ENCODE data around the gene CPEB1.
A peak's percentile ranks its signal among the peaks of the same experiment; 100 is the strongest.

Gene CPEB1

GRCh38 chr15:82580713-82581112 is 66.5 kb downstream of the CPEB1 start:
- DNase-seq: no peak

DNA sequence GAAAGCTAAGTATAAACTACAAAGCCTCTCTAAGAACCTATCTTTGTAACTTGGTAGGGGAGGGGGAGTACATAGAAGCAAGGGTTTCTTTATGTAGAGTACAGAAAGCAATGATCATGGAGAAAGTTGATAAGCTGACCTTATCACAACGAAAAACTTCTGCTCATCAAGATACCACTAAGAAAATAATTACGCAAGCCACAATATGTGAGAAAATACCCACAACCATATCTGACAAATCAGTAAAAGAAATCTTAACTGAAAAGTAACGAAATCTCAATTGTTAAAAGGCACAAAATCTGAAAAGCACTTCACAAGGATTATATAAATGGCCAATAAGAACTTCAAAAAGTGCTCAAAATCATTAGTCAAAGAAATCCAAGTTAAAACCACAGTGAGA is 71.8 kb downstream of the CPEB1 start:
- DNase-seq: no peak

DNA sequence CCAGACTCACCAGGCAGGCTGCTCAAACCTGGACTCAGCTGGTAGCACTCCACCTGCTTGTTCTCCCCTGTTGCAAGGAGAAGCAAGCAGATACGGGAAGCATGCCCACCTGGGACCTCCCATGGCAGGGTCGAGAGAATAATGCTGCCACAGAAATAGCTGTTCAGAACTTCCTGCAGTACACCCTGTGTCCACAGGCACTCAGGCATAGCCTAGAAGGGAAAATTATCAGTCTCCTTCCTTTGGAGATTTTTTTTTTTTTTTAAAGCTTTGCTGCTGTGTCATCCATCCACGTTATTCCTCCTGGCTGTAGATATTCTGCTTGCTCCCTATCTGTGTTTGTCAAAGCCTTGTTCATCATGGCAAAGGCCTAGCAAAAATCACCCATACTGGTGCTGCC is 74.2 kb downstream of the CPEB1 start:
- no peak for DNase-seq

- no peak for DNase-seq
These were observed 74.9 kb downstream of the CPEB1 start for GRCh38 chr15:82572311-82572710.

DNA sequence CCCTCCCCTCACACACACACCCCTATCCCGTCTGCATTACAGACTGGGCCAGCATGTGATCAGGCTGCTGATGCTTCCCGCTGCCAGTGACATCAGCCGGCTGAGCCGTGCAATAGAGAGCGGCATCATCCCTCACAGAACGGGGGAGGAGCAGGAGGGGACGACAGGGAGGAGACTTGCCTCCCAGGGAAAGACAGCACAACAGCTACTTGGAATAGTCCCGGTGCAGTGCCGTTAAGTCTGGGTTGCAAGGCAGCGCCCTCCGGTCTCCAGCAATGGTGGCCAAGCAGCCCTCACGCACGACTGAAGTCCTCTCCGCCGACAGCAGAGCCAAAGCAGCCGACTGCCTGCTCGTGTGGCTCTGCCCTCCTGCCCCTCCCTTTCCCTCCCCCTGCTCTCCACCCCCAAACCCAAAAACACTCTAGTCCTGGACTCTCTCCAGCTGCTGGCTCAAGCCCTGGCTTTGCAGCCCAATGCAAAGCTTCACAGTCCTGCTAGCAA is 75.4 kb downstream of the CPEB1 start:
- DNase-seq: peak; percentile 70

DNA sequence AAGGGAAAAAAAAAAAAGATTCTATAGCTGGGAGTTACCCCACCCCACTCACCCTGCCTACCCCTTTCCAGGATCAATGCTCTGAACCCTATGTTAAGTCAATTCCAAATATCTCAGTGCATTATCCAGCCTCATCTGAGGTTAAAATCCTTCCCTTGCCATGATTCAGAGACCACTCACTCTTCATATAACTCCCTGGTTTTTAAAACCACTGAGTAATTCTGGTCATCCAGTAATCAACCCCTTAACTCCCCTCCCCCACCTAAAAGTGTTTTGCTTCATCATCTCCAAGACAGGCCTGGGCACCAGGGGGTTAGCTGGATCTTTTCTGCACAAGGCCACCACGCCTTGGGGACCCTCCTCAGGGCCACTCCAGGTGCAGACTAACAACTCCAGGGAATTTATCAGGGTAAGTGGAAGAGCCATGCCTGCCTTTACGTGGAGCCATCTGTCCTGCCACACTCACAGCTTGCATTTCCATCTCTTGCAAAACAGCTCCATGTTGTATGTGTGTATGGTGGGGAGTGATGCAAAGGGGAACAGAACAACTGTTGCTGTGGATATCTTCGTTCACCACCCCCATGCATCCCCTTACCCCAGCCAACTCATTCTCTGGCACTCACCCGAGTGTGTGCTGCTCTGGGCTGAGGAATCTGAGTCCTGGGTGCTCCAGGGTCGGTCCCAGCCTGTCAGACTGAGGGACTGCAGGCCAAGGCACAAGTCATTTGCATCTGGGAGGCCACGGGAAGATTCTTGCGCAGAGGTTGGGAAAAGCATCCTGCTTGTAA is 76.2 kb downstream of the CPEB1 start:
- peak; percentile 18 for DNase-seq

DNA sequence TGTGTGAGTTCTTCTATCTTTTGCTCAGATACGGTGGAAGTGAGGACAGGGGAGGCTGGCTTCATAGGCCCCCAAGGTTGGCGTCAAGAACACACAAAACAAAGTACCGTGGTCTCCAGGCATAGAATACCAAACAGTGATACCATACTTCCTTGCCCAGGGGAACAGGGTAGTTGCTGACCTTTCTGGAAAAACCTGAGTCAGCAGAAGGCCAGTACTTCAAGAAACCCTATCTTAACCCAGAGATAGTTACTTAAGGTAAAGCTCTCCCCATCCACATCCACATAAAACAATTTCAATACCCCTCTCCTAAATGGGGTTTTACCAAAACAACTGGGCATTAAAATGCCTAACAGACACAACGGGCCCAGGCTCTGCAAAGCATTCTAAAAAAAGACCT is 77.3 kb downstream of the CPEB1 start:
- no peak for DNase-seq

GRCh38 chr15:82568986-82569385 is 78.2 kb downstream of the CPEB1 start:
- no peak for DNase-seq

- no peak for DNase-seq
These were observed 79.5 kb downstream of the CPEB1 start for GRCh38 chr15:82567661-82568060.

DNA sequence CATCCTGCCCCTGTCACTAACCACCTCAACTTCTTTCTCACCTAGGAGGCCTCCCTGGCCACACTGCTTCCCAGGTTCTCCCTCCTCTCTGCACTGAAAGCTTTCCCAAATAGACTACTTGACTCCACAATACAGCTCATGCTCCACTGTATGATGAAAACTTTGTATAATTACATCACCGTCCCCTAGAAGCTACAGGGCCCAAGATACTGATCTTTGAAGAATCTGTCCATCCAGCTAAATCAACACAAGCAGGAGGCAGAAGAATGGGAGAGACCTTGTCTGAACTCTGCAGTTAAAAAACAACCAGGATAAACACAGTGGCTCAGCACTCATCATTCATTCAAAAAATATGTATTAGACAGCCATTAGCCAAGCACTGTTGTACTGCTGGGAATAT is 80.5 kb downstream of the CPEB1 start:
- DNase-seq: peak; percentile 35

- DNase-seq: no peak
These were observed 88.7 kb downstream of the CPEB1 start for GRCh38 chr15:82558502-82558901.

GRCh38 chr15:82556315-82557035 is 90.7 kb downstream of the CPEB1 start:
- no peak for DNase-seq

- no peak for DNase-seq
These were observed 92.3 kb downstream of the CPEB1 start for GRCh38 chr15:82554849-82555248.

GRCh38 chr15:82554351-82554750 is 92.8 kb downstream of the CPEB1 start:
- DNase-seq: no peak

DNA sequence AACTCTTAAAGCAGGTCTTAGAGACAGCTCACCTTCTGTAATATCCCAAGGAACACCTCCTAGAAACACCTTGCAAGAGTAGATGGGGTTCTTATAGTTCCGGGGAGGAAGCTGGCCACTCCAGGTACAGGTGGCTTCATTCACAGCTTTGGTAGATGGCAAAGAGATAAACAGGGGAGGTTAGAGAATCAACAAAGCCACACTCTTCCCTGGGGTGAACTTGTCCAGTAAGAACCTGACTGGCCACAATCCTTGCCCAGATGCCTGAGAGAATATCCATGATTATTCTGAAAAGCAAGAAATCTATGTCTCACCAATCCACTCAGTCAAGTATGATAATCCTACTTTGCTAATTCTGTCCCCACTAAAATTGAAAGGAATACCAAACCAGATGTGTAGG is 93.3 kb downstream of the CPEB1 start:
- DNase-seq: no peak

DNA sequence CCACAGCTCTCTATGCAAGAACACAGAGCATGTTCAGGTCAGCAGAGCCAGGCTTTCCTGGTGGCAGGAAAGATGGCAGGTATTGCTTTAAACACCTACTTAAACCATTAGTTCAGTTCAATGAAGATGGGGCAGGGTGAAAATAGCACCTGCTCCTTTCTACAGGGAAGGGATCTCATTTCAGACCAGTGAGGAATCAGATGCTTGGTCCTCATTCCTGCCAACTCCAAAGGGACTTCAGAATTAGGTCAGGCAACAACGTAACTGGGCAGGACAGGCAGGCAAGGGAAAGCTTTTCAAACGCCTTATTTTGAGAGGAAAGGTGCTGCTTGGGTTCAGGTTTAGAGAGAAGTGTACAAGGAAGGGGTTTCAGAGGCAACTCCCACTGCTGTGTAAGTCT is 94.3 kb downstream of the CPEB1 start:
- no peak for DNase-seq

- no peak for DNase-seq
These were observed 95.4 kb downstream of the CPEB1 start for GRCh38 chr15:82551646-82552247.

DNA sequence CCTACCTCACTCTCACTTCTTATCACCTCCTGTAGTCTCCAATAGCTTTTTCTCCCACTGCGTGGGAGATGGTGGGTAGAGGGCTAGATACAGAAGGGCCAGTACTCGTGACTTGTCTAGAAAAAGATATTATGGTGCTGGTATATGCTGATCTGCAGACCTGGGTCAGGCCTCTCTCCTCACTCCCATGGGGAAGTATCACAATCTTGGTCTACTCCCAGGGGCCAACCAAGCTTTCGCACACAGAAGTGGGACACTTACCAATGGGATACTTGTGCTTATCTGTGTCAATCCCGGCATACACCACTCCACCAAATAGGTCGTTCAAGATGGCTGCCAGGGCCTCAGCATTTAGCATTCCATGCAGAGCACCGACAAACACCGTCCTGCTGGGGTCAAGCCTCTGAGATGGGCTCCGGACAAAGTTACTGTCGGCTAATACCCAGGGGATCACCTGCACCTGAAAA is 97.9 kb downstream of the CPEB1 start:
- no peak for DNase-seq

GRCh38 chr15:82548700-82549099 is 98.5 kb downstream of the CPEB1 start:
- no peak for DNase-seq

- DNase-seq: no peak
These were observed 101.7 kb downstream of the CPEB1 start for GRCh38 chr15:82545478-82545877.

GRCh38 chr15:82545002-82545401 is 102.2 kb downstream of the CPEB1 start:
- DNase-seq: no peak

GRCh38 chr15:82544431-82544830 is 102.7 kb downstream of the CPEB1 start:
- DNase-seq: no peak

DNA sequence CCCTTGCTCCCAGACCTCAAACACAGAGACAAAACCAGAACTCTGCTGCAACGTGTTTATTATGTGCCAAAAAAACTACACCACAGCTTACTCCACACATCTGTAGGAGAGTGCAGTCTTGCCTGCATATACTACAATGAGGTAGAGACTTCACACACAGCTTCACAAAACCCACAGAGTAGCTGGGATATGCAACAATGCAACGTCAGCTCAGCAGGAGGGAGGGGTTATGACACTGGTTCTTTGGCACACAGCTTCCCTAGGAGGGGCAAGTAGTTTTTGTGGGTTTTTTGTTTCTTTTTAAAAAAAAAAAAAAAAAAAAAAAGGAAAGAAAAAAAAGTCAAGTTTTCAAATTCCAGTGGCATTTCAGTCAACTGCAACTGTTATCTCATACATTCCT is 104.0 kb downstream of the CPEB1 start:
- peak; percentile 52 for DNase-seq

DNA sequence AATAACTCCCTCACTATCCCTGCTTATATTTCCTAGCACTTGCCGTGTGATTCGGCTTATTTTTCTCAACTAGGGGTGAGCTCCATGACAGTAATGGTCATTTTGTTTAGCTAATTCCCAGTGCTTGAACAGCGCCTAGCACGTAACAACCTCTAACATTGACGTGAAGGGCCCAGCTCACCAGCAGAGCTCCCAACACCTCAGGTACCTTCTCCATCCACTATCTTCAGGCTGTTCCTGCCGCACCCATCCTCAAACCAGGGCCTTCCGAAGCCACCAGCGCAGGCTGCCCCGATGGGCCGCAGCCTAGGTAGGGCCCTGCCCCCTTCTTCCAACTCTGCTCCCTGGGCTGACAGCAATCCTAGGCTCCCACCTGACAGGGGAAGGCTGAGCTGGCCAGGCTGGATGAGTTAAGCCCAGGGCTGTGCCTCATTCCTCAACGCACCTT is 106.2 kb downstream of the CPEB1 start:
- DNase-seq: no peak
